Measurements from ENCODE around the gene SPN. TPM values are rescaled to one million over a fixed set of nuclear protein-coding genes. Genes with fewer than 3 reads are reported as not detected.
A peak's percentile ranks its signal among the peaks of the same experiment; 100 is the strongest.
"Not testable (repeated sequence)": the region's sequence is repeated elsewhere in the genome, so short reads cannot be mapped to it uniquely, and the experiment has no call there.

Gene SPN
- total RNA-seq, 2 experiments from 2014 or later: 103 to 127 TPM

DNA sequence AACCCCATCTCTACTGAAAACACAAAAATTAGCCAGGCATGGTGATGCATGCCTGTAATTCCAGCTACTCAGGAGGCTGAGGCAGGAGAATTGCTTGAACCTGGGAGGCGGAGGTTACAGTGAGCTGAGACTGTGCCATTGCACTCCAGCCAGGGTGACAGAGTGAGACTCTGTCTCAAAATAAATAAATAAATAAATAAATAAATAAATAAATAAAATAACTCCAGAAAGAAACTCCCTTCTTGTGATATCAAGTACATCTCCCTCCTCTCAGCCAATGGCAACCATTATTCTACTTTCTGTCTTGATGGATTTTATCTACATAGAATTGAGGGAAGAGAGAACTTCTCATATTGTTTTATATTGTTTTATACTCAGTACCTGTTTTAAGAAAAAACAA lies 44.1 kb downstream of the SPN start:
- DNase-seq; ATAC-seq; H3K4me3 Mint-ChIP-seq; H3K27me3 Mint-ChIP-seq; CTCF ChIA-PET; H3K9me3 Mint-ChIP-seq (ENCODE audit: low read depth); intact Hi-C loops (cut with DNase I, micrococcal nuclease); H3K36me3 Mint-ChIP-seq (ENCODE audit: low read depth); H3K27ac Mint-ChIP-seq; POLR2A ChIA-PET: not testable (repeated sequence)
- peaks cover 28% of the 10 kb centered on the region for H3K4me1 Mint-ChIP-seq

DNA sequence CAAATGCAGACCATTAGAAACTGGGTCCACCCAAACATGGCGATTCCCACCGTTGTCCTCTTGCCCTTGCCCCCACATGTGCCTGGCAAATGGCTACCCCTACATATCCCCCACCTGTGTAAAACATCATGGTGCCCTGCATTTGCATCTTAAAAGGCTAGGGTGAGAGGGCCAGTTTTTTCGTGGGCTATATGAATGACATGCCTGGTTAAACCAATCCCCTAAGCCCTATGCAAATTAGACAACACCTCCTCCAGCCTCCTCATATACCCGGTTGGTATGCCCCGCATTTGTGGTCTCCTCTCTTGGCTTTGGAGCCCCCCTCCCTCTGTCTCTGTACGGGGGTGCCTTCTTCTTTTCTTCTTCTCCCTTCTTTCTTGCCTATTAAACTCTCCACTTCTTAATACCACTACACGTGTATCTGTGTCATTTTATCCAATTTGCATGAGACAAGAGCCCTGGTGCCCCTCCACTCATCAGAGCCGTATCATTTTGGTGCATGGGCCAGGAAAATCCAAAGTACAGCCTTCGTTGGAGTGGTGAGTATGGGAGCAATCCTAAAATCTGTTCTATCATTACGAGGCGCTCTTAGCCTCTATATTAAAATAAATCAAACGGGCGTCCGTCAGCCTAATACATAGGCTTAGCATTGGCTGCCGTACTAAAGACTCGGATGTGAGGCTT lies 46.0 kb downstream of the SPN start:
- CTCF ChIA-PET: interaction anchor here (0.6 to 4.0 kb wide), 4 partner anchors 9 to 216 kb away, joined by 3 to 34 read pairs (median 4); no protein-coding TSS in a partner anchor
- H3K9me3 Mint-ChIP-seq (ENCODE audit: low read depth): no peaks in the 10 kb centered on the region
- peaks cover 17% of the 10 kb centered on the region for H3K4me1 Mint-ChIP-seq
- intact Hi-C loops (cut with DNase I, micrococcal nuclease): no loop called here
- H3K36me3 Mint-ChIP-seq (ENCODE audit: low read depth): no peaks in the 10 kb centered on the region
- DNase-seq (no peak), ATAC-seq (no peak)
- H3K27ac Mint-ChIP-seq: no peak overlapping the region
- POLR2A ChIA-PET: no interaction called here
- no peak overlapping the region for H3K4me3 Mint-ChIP-seq
- no peaks in the 10 kb centered on the region for H3K27me3 Mint-ChIP-seq

DNA sequence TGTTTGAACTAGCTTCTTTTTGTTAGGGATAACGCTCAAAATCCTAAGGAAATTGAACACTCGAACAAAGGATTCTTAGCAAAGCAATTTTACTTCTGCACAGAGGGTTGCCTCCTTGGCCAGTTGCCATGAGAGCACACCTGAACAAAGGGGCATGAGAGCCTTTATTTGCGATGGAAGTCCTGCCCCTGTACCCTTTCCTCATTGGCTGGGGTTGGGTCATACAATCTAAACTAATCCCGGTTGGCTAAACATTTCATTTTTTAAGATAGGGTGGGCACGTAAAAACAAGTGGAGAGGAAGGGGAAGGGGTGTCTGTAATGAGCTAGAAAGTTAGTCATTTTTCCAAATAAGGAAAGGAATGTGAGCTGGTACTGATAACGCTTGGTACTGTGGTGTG lies 46.6 kb downstream of the SPN start:
- ChIA-PET CTCF (interaction anchor here (0.6 to 4.0 kb wide), 6 partner anchors 10 to 215 kb away, joined by 3 to 34 read pairs (median 4); no protein-coding TSS in a partner anchor), POLR2A (interaction anchor here (0.7 kb wide), 1 partner anchor 25 kb away, joined by 3 read pairs; no protein-coding TSS in a partner anchor)
- not testable (repeated sequence) for H3K9me3 Mint-ChIP-seq (ENCODE audit: low read depth); ATAC-seq; H3K27me3 Mint-ChIP-seq; H3K36me3 Mint-ChIP-seq (ENCODE audit: low read depth); DNase-seq; H3K4me3 Mint-ChIP-seq
- intact Hi-C loops (cut with DNase I, micrococcal nuclease): loop anchor here in 1 of 2 experiments (1.0 kb wide), 1 partner anchor 9 kb away; no protein-coding TSS in a partner anchor
- Mint-ChIP-seq H3K4me1 (peaks cover 17% of the 10 kb centered on the region), H3K27ac (peak overlapping the region; percentile 32)

DNA sequence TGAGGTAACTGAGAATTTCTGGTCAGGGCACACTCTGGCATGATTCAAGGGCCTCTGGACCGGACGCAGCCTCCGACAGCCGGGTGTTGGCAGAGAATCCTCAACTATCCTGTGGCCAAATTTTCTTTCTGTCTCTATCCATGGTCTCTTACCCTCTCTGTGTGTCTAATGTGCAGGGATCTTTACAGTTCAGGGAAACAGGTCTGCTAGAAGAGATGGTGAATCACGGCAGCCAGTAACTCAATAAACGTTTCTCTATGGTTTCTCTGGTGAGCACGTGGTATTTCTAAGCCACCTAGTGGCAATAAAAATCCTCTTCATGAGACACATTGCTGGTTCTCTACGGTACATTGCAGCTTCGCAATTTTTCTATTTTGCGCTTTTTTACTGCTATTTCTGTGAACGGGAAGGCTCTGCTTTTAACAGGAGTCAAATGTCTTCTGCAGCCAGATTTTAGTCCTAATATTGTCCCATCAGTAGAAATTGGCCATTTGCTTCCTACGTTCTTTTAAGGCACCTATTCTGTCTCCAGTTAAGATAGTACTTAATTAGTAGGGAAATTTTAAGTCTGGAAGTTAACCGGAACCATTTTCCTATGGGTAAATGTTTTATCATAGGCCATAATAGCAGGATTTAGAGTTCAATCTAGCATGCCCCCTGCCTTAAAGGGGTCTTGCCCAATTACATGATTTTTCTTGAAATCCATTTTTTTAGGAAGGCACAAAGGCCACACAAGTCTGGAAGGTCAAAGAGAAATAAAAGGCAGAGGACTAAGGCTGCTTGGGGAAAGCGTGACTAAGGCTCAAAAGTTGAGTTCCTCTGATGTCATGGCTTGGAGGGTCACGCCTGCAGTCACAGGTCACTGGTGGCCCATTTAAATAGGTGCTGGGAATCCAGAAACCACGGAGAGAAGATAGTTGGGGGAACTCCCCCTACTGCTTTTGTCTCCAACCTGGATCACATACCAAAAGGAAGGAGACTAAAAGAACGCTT lies 47.5 kb downstream of the SPN start:
- ChIA-PET POLR2A (interaction anchor here (0.7 kb wide), 1 partner anchor 26 kb away, joined by 3 read pairs; no protein-coding TSS in a partner anchor), CTCF (interaction anchor here (1.0 to 4.0 kb wide), 7 partner anchors 11 to 321 kb away, joined by 3 to 34 read pairs (median 3); partner anchors contain the start of gene TLCD3B)
- intact Hi-C loops (cut with DNase I, micrococcal nuclease): loop anchor here in 1 of 2 experiments (1.0 kb wide), 1 partner anchor 10 kb away; no protein-coding TSS in a partner anchor
- H3K9me3 Mint-ChIP-seq (ENCODE audit: low read depth): no peaks in the 10 kb centered on the region
- H3K27ac Mint-ChIP-seq: no peak overlapping the region
- ATAC-seq (peak; percentile 95), DNase-seq (peak; percentile 50)
- no peaks in the 10 kb centered on the region for H3K36me3 Mint-ChIP-seq (ENCODE audit: low read depth)
- no peaks in the 10 kb centered on the region for H3K27me3 Mint-ChIP-seq
- H3K4me3 Mint-ChIP-seq: no peak overlapping the region
- peaks cover 14% of the 10 kb centered on the region for H3K4me1 Mint-ChIP-seq

DNA sequence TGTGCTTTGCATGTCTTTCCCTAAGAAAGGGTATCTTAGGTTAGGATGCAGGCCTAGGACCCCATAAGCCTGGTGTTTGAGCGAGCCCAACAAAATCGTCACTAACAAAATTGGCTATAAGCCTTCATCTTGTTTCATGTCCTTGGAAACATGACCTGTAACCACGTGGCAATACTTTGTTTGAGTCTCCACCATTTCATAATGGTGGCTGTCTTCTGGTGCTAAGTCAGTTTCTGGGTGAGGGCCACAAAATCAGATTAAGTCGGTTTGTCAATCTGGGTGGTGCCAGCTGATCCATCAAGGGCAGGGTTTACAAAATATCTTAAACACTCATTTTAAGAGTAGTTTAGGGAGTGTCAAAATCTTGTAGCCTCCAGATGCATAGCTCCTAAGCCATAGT lies 49.8 kb downstream of the SPN start:
- Mint-ChIP-seq H3K4me3 (no peak overlapping the region), H3K36me3 (ENCODE audit: low read depth) (no peaks in the 10 kb centered on the region), H3K9me3 (ENCODE audit: low read depth) (no peaks in the 10 kb centered on the region), H3K4me1 (peaks cover 14% of the 10 kb centered on the region), H3K27me3 (no peaks in the 10 kb centered on the region), H3K27ac (no peak overlapping the region)
- ATAC-seq: no peak
- intact Hi-C loops (cut with DNase I, micrococcal nuclease): no loop called here
- DNase-seq: no peak
- ChIA-PET POLR2A (no interaction called here), CTCF (interaction anchor here (0.5 to 4.0 kb wide), 4 partner anchors 11 to 136 kb away, joined by 3 to 34 read pairs (median 7); no protein-coding TSS in a partner anchor)

DNA sequence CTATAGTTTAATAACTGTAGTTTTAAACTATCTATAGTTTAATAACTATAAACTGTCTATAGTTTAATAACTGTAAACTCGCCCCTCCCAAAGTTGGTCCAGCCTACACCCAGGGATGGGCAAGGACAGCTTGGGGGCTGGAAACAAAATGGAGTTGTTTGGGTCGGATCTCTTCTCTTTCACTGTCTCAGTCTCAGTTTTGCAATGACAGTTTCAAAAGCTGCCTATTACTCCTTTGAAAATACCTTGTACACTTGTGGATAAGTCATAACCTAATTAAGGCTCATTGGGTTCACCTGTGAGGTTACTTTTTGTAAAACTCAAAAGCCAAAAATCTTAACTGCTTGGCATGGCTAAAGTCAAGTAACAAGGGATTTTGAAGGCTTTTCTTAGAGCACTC lies 51.3 kb downstream of the SPN start:
- Mint-ChIP-seq H3K27me3 (no peaks in the 10 kb centered on the region), H3K9me3 (ENCODE audit: low read depth) (no peaks in the 10 kb centered on the region), H3K4me1 (peaks cover 14% of the 10 kb centered on the region), H3K27ac (no peak overlapping the region), H3K4me3 (no peak overlapping the region), H3K36me3 (ENCODE audit: low read depth) (no peaks in the 10 kb centered on the region)
- intact Hi-C loops (cut with DNase I, micrococcal nuclease): no loop called here
- CTCF ChIA-PET: interaction anchor here (0.6 to 4.1 kb wide), 6 partner anchors 9 to 457 kb away, joined by 3 to 24 read pairs (median 4); no protein-coding TSS in a partner anchor
- DNase-seq (no peak), ATAC-seq (peak; percentile 24)
- POLR2A ChIA-PET: interaction anchor here (0.6 kb wide), 1 partner anchor 43 kb away, joined by 3 read pairs; no protein-coding TSS in a partner anchor

DNA sequence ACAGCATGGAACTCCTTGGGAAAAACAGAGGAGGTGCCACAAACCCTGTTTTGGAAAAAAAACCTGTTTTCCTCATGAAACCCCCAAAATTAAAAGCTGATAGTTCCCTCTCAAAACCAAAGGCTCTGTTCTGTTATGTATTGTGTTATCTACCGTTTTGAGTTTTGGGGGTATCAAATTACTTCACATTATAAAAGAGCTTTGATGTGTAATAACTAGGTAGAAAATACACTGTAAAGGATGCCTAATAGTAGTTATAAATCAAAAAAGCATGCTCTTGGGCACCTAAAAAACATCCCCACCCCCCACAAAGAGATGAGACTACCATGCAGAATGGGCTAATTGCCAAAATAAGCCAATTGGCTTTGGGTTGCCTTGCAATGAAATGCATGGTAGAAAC lies 51.9 kb downstream of the SPN start:
- ATAC-seq (no peak), DNase-seq (no peak)
- POLR2A ChIA-PET: interaction anchor here (0.6 to 0.7 kb wide), 2 partner anchors 13 to 61 kb away, joined by 3 to 4 read pairs; no protein-coding TSS in a partner anchor
- H3K27me3 Mint-ChIP-seq: no peaks in the 10 kb centered on the region
- no peak overlapping the region for H3K4me3 Mint-ChIP-seq
- H3K36me3 Mint-ChIP-seq (ENCODE audit: low read depth): no peaks in the 10 kb centered on the region
- CTCF ChIA-PET: interaction anchor here (0.6 to 4.1 kb wide), 8 partner anchors 8 to 1578 kb away, joined by 3 to 24 read pairs (median 4); no protein-coding TSS in a partner anchor
- H3K4me1 Mint-ChIP-seq: peaks cover 10% of the 10 kb centered on the region
- intact Hi-C loops (cut with DNase I, micrococcal nuclease): no loop called here
- H3K27ac Mint-ChIP-seq: no peak overlapping the region
- H3K9me3 Mint-ChIP-seq (ENCODE audit: low read depth): no peaks in the 10 kb centered on the region

DNA sequence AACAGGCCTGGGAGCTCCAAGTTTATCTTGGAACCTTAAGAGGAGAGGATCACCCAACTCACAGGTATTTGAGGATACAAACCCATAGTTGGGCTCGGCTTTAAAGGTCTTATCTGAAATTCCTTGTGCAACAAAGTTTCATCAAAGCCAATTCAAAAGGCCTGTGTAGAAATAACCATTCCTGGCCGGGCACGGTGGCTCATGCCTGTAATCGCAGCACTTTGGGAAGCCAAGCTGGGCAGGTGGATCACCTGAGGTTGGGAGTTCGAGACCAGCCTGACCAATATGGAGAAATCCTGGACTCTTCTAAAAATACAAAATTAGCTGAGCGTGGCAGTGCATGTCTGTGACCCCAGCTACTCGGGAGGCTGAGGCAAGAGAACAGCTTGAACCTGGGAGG lies 54.1 kb downstream of the SPN start:
- ATAC-seq (no peak), DNase-seq (no peak)
- Mint-ChIP-seq H3K36me3 (ENCODE audit: low read depth) (no peaks in the 10 kb centered on the region), H3K9me3 (ENCODE audit: low read depth) (no peaks in the 10 kb centered on the region), H3K27ac (no peak overlapping the region), H3K4me3 (no peak overlapping the region), H3K27me3 (no peaks in the 10 kb centered on the region), H3K4me1 (peaks cover 9% of the 10 kb centered on the region)
- intact Hi-C loops (cut with DNase I, micrococcal nuclease): no loop called here
- ChIA-PET CTCF (interaction anchor here (0.6 to 4.1 kb wide), 6 partner anchors 11 to 72 kb away, joined by 3 to 24 read pairs (median 4); no protein-coding TSS in a partner anchor), POLR2A (no interaction called here)

DNA sequence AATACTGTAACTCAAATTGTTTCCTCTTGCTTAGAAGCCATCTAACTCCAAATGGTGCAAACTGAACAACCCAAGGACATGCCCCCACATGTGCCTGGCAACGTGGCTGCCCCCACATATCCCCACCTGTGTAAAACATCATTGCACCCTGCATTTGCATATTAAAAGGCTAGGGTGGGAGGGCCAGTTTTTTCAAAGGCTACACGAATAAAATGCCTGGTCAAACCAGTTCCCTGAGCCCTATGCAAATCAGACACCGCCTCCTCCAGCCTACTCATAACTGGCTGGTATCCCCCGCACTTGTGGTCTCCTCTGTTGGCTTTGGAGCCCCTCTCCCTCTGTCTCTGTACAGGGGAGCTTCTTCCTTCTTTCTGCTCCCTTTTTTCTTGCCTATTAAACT lies 56.0 kb downstream of the SPN start:
- no peaks in the 10 kb centered on the region for H3K9me3 Mint-ChIP-seq (ENCODE audit: low read depth)
- DNase-seq (no peak), ATAC-seq (no peak)
- no peak overlapping the region for H3K4me3 Mint-ChIP-seq
- H3K4me1 Mint-ChIP-seq: peaks cover 14% of the 10 kb centered on the region
- CTCF ChIA-PET: no interaction called here
- no peaks in the 10 kb centered on the region for H3K27me3 Mint-ChIP-seq
- no peak overlapping the region for H3K27ac Mint-ChIP-seq
- POLR2A ChIA-PET: interaction anchor here (0.6 kb wide), 1 partner anchor 28 kb away, joined by 7 read pairs; no protein-coding TSS in a partner anchor
- intact Hi-C loops (cut with DNase I, micrococcal nuclease): no loop called here
- no peaks in the 10 kb centered on the region for H3K36me3 Mint-ChIP-seq (ENCODE audit: low read depth)
